ENCODE results near the gene ARPC5L.

Gene ARPC5L

GRCh38 chr9:124878021-124878420, 16.1 kb downstream of the ARPC5L start:
- no peak overlapping the region for H3K4me3 ChIP-seq
- no peak overlapping the region for H3K27ac ChIP-seq
- DNase-seq (ENCODE audit: low spot score) = no peak
- TF ChIP-seq, protein P1, sequence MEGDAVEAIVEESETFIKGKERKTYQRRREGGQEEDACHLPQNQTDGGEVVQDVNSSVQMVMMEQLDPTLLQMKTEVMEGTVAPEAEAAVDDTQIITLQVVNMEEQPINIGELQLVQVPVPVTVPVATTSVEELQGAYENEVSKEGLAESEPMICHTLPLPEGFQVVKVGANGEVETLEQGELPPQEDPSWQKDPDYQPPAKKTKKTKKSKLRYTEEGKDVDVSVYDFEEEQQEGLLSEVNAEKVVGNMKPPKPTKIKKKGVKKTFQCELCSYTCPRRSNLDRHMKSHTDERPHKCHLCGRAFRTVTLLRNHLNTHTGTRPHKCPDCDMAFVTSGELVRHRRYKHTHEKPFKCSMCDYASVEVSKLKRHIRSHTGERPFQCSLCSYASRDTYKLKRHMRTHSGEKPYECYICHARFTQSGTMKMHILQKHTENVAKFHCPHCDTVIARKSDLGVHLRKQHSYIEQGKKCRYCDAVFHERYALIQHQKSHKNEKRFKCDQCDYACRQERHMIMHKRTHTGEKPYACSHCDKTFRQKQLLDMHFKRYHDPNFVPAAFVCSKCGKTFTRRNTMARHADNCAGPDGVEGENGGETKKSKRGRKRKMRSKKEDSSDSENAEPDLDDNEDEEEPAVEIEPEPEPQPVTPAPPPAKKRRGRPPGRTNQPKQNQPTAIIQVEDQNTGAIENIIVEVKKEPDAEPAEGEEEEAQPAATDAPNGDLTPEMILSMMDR (IDR thresholded peaks at IDR 0.05) = no peak

DNA sequence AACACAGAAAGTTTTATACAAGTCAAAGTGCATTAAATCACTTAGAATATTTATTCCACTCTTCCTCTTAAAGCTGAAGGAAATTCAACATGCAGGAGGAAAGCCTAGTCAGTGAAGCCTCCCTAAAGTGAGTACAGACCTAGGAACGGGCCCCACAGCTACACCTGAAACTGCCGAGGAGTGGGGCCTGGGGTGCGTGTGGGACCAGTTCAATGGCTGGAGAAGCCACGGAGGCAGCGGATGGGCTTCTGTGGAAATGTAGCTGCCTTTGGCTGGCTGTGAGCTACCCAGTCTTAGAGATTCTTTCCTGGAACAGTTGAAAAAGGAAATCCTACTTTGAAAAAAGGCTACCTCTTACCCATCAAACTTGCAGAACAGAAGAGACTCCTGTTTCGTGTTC, 16.6 kb downstream of the ARPC5L start:
- H3K27ac ChIP-seq = no peak overlapping the region
- H3K4me3 ChIP-seq = no peak overlapping the region
- TF ChIP-seq, protein P1 (IDR thresholded peaks at IDR 0.05) = no peak
- DNase-seq (ENCODE audit: low spot score) = no peak

GRCh38 chr9:124879226-124879625, 17.3 kb downstream of the ARPC5L start:
- no peak overlapping the region for H3K27ac ChIP-seq
- DNase-seq (ENCODE audit: low spot score) = no peak
- no peak overlapping the region for H3K4me3 ChIP-seq
- TF ChIP-seq, protein P1 (IDR thresholded peaks at IDR 0.05) = no peak

GRCh38 chr9:124880501-124880900, 18.6 kb downstream of the ARPC5L start:
- no peak for DNase-seq (ENCODE audit: low spot score)
- H3K27ac ChIP-seq = no peak overlapping the region
- TF ChIP-seq, protein P1 (IDR thresholded peaks at IDR 0.05) = no peak
- no peak overlapping the region for H3K4me3 ChIP-seq

GRCh38 chr9:124881138-124881743, 19.3 kb downstream of the ARPC5L start:
- TF ChIP-seq, protein P1 (IDR thresholded peaks at IDR 0.05) = no peak
- no peak for DNase-seq (ENCODE audit: low spot score)
- no peak overlapping the region for H3K27ac ChIP-seq
- H3K4me3 ChIP-seq = no peak overlapping the region

DNA sequence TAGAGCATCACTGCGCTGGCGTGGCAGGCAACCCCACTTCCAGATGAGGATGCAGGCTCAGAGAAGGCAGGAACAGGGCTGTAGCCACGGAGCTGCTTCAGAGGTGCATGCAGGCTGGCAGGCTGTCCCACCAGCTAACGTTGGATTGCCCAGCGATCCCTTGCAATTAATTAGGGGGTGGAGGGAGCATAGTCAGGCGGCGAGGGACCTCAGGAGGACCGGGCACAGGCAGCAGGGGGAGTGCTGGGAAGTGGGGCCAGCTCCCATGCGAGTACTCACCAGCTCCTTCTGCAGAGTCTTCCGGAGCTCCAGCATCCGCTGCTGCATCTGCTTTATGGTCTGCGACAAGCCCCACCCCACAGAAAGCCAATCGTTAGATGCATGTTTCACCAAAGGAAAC, 20.3 kb downstream of the ARPC5L start:
- TF ChIP-seq, protein P1 (IDR thresholded peaks at IDR 0.05) = no peak
- Histone ChIP-seq H3K4me3 (no peak overlapping the region), H3K27ac (no peak overlapping the region)
- DNase-seq (ENCODE audit: low spot score) = no peak

- TF ChIP-seq, protein P1 (IDR thresholded peaks at IDR 0.05) = no peak
- H3K4me3 ChIP-seq = no peak overlapping the region
- no peak overlapping the region for H3K27ac ChIP-seq
- DNase-seq (ENCODE audit: low spot score) = no peak
These were observed 22.4 kb downstream of the ARPC5L start for GRCh38 chr9:124884376-124884775.
